Measurements from ENCODE around the gene FAM3B. TPM values are rescaled to one million over a fixed set of nuclear protein-coding genes. Genes with fewer than 3 reads are reported as not detected.
A peak's percentile ranks its signal among the peaks of the same experiment; 100 is the strongest.

The FAM3B gene
- total and polyA plus RNA-seq, 4 experiments from 2014 or later, result not detected

DNA sequence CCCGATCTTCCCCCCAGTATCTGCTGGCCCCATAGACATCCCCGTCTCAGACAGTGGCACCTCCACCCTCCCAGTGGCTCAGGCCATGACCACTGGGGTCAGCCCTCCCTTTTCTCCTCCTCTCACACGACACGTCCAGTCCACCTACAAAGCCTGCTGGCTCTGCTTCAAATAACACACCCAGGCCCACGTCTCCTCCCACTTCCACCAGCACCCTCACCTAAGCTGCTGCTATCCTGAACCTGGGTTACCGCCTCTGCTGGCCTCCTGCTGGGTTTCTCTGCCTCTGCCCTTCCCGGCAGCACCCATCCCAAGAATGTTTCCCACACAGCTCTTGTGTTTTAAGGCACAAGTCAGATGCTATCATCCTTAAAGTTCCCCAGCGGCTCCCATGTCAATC lies 71.2 kb downstream of the FAM3B start:
- Histone ChIP-seq H3K27ac (ENCODE audit: low read depth, low read length) (no peak overlapping the region), H3K9me3 (ENCODE audit: control insufficient read depth in 1 of 2, low read length in 2 of 2) (no peaks in the 10 kb centered on the region), H3K36me3 (ENCODE audit: insufficient read depth, low read length) (peaks cover 33% of the 10 kb centered on the region), H3K4me3 (ENCODE audit: low read length in 2 of 2) (no peak overlapping the region), H3K27me3 (ENCODE audit: insufficient read depth, low read length) (no peaks in the 10 kb centered on the region), H3K4me1 (ENCODE audit: insufficient read depth, low read length) (no peaks in the 10 kb centered on the region)
- ChIA-PET POLR2A (ENCODE audit: partially characterized antibody) (no interaction called here), CTCF (ENCODE audit: partially characterized antibody) (no interaction called here)
- intact Hi-C loops (cut with micrococcal nuclease), result no loop called here
- DNase-seq, result no peak
- Mint-ChIP-seq H3K27ac (peak overlapping the region in 2 of 7 donors; percentile 24 to 57), H3K9me3 (no peaks in the 10 kb centered on the region), H3K36me3 (peaks cover 49 to 66% of the 10 kb centered on the region in 2 donors), H3K4me1 (peaks cover 0 to 5% (median 1%) of the 10 kb centered on the region in 4 donors), H3K4me3 (no peak overlapping the region), H3K27me3 (no peaks in the 10 kb centered on the region)

GRCh38 chr21:41388259-41388658 lies 71.7 kb downstream of the FAM3B start:
- no peaks in the 10 kb centered on the region for H3K27me3 ChIP-seq (ENCODE audit: insufficient read depth, low read length)
- intact Hi-C loops (cut with micrococcal nuclease), result no loop called here
- H3K36me3 ChIP-seq (ENCODE audit: insufficient read depth, low read length), result peaks cover 33% of the 10 kb centered on the region
- Mint-ChIP-seq H3K4me3 (no peak overlapping the region), H3K36me3 (peaks cover 50 to 67% of the 10 kb centered on the region in 2 donors), H3K9me3 (no peaks in the 10 kb centered on the region), H3K4me1 (peaks cover 0 to 5% (median 1%) of the 10 kb centered on the region in 4 donors), H3K27me3 (no peaks in the 10 kb centered on the region), H3K27ac (peak overlapping the region in 2 of 7 donors; percentile 42 to 47)
- H3K27ac ChIP-seq (ENCODE audit: low read depth, low read length), result no peak overlapping the region
- no peaks in the 10 kb centered on the region for H3K9me3 ChIP-seq (ENCODE audit: control insufficient read depth in 1 of 2, low read length in 2 of 2)
- H3K4me3 ChIP-seq (ENCODE audit: low read length in 2 of 2), result no peak overlapping the region
- POLR2A ChIA-PET (ENCODE audit: partially characterized antibody), result no interaction called here
- no peak for DNase-seq
- H3K4me1 ChIP-seq (ENCODE audit: insufficient read depth, low read length), result no peaks in the 10 kb centered on the region
- CTCF ChIA-PET (ENCODE audit: partially characterized antibody), result no interaction called here

GRCh38 chr21:41390043-41390639 lies 73.5 kb downstream of the FAM3B start:
- no peak overlapping the region for H3K4me3 ChIP-seq (ENCODE audit: low read length in 2 of 2)
- peaks cover 0 to 5% (median 2%) of the 10 kb centered on the region in 4 donors for H3K4me1 Mint-ChIP-seq
- no peaks in the 10 kb centered on the region for H3K4me1 ChIP-seq (ENCODE audit: insufficient read depth, low read length)
- ChIA-PET POLR2A (ENCODE audit: partially characterized antibody) (no interaction called here), CTCF (ENCODE audit: partially characterized antibody) (no interaction called here)
- H3K9me3 ChIP-seq (ENCODE audit: control insufficient read depth in 1 of 2, low read length in 2 of 2), result no peaks in the 10 kb centered on the region
- no peak for DNase-seq
- no peak overlapping the region for H3K27ac ChIP-seq (ENCODE audit: low read depth, low read length)
- H3K27me3 Mint-ChIP-seq, result no peaks in the 10 kb centered on the region
- H3K36me3 Mint-ChIP-seq, result peaks cover 68 to 72% of the 10 kb centered on the region in 2 donors
- no peak overlapping the region for H3K4me3 Mint-ChIP-seq
- no peaks in the 10 kb centered on the region for H3K27me3 ChIP-seq (ENCODE audit: insufficient read depth, low read length)
- H3K36me3 ChIP-seq (ENCODE audit: insufficient read depth, low read length), result peaks cover 35% of the 10 kb centered on the region
- H3K27ac Mint-ChIP-seq, result peak overlapping the region in 1 of 7 donors; percentile 23
- H3K9me3 Mint-ChIP-seq, result no peaks in the 10 kb centered on the region
- intact Hi-C loops (cut with micrococcal nuclease), result no loop called here

- no peak overlapping the region for H3K4me3 ChIP-seq (ENCODE audit: low read length in 2 of 2)
- H3K27me3 Mint-ChIP-seq, result no peaks in the 10 kb centered on the region
- DNase-seq, result no peak
- ChIA-PET CTCF (ENCODE audit: partially characterized antibody) (interaction anchor here (1.2 kb wide), 1 partner anchor 111 kb away, joined by 4 read pairs; no protein-coding TSS in a partner anchor), POLR2A (ENCODE audit: partially characterized antibody) (no interaction called here)
- peak overlapping the region in 3 of 7 donors; percentile 52 to 81 (median 59) for H3K27ac Mint-ChIP-seq
- no peaks in the 10 kb centered on the region for H3K9me3 ChIP-seq (ENCODE audit: control insufficient read depth in 1 of 2, low read length in 2 of 2)
- no peaks in the 10 kb centered on the region for H3K27me3 ChIP-seq (ENCODE audit: insufficient read depth, low read length)
- H3K36me3 ChIP-seq (ENCODE audit: insufficient read depth, low read length), result peaks cover 46% of the 10 kb centered on the region
- no peaks in the 10 kb centered on the region for H3K9me3 Mint-ChIP-seq
- intact Hi-C loops (cut with micrococcal nuclease), result no loop called here
- peaks cover 70 to 75% of the 10 kb centered on the region in 2 donors for H3K36me3 Mint-ChIP-seq
- peaks cover 0 to 1% (median 0%) of the 10 kb centered on the region in 4 donors for H3K4me1 Mint-ChIP-seq
- H3K27ac ChIP-seq (ENCODE audit: low read depth, low read length), result no peak overlapping the region
- H3K4me1 ChIP-seq (ENCODE audit: insufficient read depth, low read length), result no peaks in the 10 kb centered on the region
- H3K4me3 Mint-ChIP-seq, result no peak overlapping the region
Observed at GRCh38 chr21:41393876-41394465, 77.4 kb downstream of the FAM3B start.

GRCh38 chr21:41396558-41397075 lies 80.0 kb downstream of the FAM3B start:
- Histone ChIP-seq H3K27ac (ENCODE audit: low read depth, low read length) (no peak overlapping the region), H3K4me3 (ENCODE audit: low read length in 2 of 2) (no peak overlapping the region), H3K9me3 (ENCODE audit: control insufficient read depth in 1 of 2, low read length in 2 of 2) (no peaks in the 10 kb centered on the region), H3K27me3 (ENCODE audit: insufficient read depth, low read length) (no peaks in the 10 kb centered on the region), H3K4me1 (ENCODE audit: insufficient read depth, low read length) (no peaks in the 10 kb centered on the region), H3K36me3 (ENCODE audit: insufficient read depth, low read length) (peaks cover 55% of the 10 kb centered on the region)
- no peak for DNase-seq
- peak overlapping the region in 3 of 7 donors; percentile 11 to 77 (median 32) for H3K27ac Mint-ChIP-seq
- ChIA-PET CTCF (ENCODE audit: partially characterized antibody) (no interaction called here), POLR2A (ENCODE audit: partially characterized antibody) (no interaction called here)
- H3K9me3 Mint-ChIP-seq, result no peaks in the 10 kb centered on the region
- peaks cover 0 to 1% (median 0%) of the 10 kb centered on the region in 4 donors for H3K4me1 Mint-ChIP-seq
- H3K36me3 Mint-ChIP-seq, result peaks cover 87 to 88% of the 10 kb centered on the region in 2 donors
- H3K27me3 Mint-ChIP-seq, result no peaks in the 10 kb centered on the region
- no peak overlapping the region for H3K4me3 Mint-ChIP-seq
- intact Hi-C loops (cut with micrococcal nuclease), result no loop called here

DNA sequence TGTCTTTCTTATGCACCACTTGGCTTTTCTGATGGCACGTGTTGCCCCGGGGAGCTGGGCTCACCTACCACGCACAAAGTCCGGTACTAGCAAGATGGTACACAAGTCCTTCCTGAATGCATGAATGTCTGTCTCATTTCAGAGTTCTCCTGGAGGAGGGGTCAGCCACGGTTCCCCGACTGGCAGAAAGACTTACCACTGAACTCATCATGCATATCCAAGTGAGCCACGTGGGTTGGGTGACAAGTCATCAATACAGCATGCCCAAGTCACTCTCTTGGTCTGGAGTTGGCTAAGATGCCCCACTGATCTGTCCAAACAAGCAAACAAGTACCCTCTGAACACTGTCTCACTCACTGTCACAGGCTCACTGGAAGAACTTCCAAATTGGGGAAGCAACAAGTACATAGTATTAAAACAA lies 80.9 kb downstream of the FAM3B start:
- no peaks in the 10 kb centered on the region for H3K9me3 ChIP-seq (ENCODE audit: control insufficient read depth in 1 of 2, low read length in 2 of 2)
- Mint-ChIP-seq H3K27me3 (no peaks in the 10 kb centered on the region), H3K36me3 (peaks cover 87 to 89% of the 10 kb centered on the region in 2 donors), H3K9me3 (no peaks in the 10 kb centered on the region), H3K4me3 (no peak overlapping the region), H3K27ac (peak overlapping the region in 1 of 7 donors; percentile 42), H3K4me1 (peaks cover 0 to 1% (median 0%) of the 10 kb centered on the region in 4 donors)
- no peak overlapping the region for H3K4me3 ChIP-seq (ENCODE audit: low read length in 2 of 2)
- no peaks in the 10 kb centered on the region for H3K4me1 ChIP-seq (ENCODE audit: insufficient read depth, low read length)
- no peak overlapping the region for H3K27ac ChIP-seq (ENCODE audit: low read depth, low read length)
- intact Hi-C loops (cut with micrococcal nuclease), result no loop called here
- H3K36me3 ChIP-seq (ENCODE audit: insufficient read depth, low read length), result peaks cover 63% of the 10 kb centered on the region
- H3K27me3 ChIP-seq (ENCODE audit: insufficient read depth, low read length), result no peaks in the 10 kb centered on the region
- CTCF ChIA-PET (ENCODE audit: partially characterized antibody), result no interaction called here
- DNase-seq, result no peak
- POLR2A ChIA-PET (ENCODE audit: partially characterized antibody), result no interaction called here

- H3K4me3 Mint-ChIP-seq, result no peak overlapping the region
- H3K27ac Mint-ChIP-seq, result peak overlapping the region in 1 of 7 donors; percentile 8
- H3K27me3 ChIP-seq (ENCODE audit: insufficient read depth, low read length), result no peaks in the 10 kb centered on the region
- no peaks in the 10 kb centered on the region for H3K9me3 ChIP-seq (ENCODE audit: control insufficient read depth in 1 of 2, low read length in 2 of 2)
- no peaks in the 10 kb centered on the region for H3K9me3 Mint-ChIP-seq
- no peaks in the 10 kb centered on the region for H3K4me1 ChIP-seq (ENCODE audit: insufficient read depth, low read length)
- no peak overlapping the region for H3K27ac ChIP-seq (ENCODE audit: low read depth, low read length)
- no peak overlapping the region for H3K4me3 ChIP-seq (ENCODE audit: low read length in 2 of 2)
- H3K4me1 Mint-ChIP-seq, result peaks cover 0 to 1% (median 0%) of the 10 kb centered on the region in 4 donors
- H3K36me3 Mint-ChIP-seq, result peaks cover 91 to 94% of the 10 kb centered on the region in 2 donors
- no peaks in the 10 kb centered on the region for H3K27me3 Mint-ChIP-seq
- CTCF ChIA-PET (ENCODE audit: partially characterized antibody), result no interaction called here
- POLR2A ChIA-PET (ENCODE audit: partially characterized antibody), result no interaction called here
- intact Hi-C loops (cut with micrococcal nuclease), result no loop called here
- no peak for DNase-seq
- peaks cover 69% of the 10 kb centered on the region for H3K36me3 ChIP-seq (ENCODE audit: insufficient read depth, low read length)
Observed at GRCh38 chr21:41398251-41398650, 81.7 kb downstream of the FAM3B start.

Measured in CD4-positive, alpha-beta memory T cell (primary cell).